Mucosa of descending colon (tissue), 3 donors: Measurements from ENCODE around the gene LUZP1. TPM values are rescaled to one million over a fixed set of nuclear protein-coding genes. Genes with fewer than 3 reads are reported as not detected.

Experiments
- ATAC-seq: fragments of 200-7000 bp; cut with Tn5 transposase; one replicate; pipeline ENCODE4 v1.9.1; 2020; ENCODE audit warnings: mild to moderate bottlenecking, moderate library complexity
- DNase-seq, 3 donors: peaks; one replicate each; pipeline ENCODE4 v3.0.0-alpha.2; 2020
- H3K36me3 ChIP-seq: fragments of 200-600 bp; one replicate; pipeline ENCODE4 v1.8.0; 2021; ENCODE audit warnings: low read depth, mild to moderate bottlenecking
- H3K4me1 ChIP-seq: fragments of 200-600 bp; one replicate; pipeline ENCODE4 v1.8.0; 2021; ENCODE audit warnings: low read depth, mild to moderate bottlenecking
- H3K4me3 ChIP-seq: fragments of 200-600 bp; one replicate; pipeline ENCODE4 v1.8.0; 2021; ENCODE audit warnings: mild to moderate bottlenecking
- H3K9me3 ChIP-seq: fragments of 200-600 bp; one replicate; pipeline ENCODE4 v1.8.0; 2021; ENCODE audit warnings: mild to moderate bottlenecking
- CTCF ChIP-seq: fragments of 200-600 bp; IDR thresholded peaks from one replicate; pipeline ENCODE4 v1.8.0; 2022; ENCODE audit warnings: antibody characterized with exemption, mild to moderate bottlenecking
- intact Hi-C, 2 donors: fragments of 100-400 bp; cut with DNase I in 1 of 2; cut with micrococcal nuclease in 1 of 2; formaldehyde crosslinking; loops; one replicate each; pipeline versions ENCODE4 v1.11.0 to v1.11.1; 2022; cut with DNase I, micrococcal nuclease
- microRNA-seq: library from miRNA; unstranded; fragments of <30 nt; microRNA quantifications from one replicate; pipeline ENCODE4, GENCODE V29; 2019
- total RNA-seq, 3 donors: library from RNA; stranded (reverse); fragmentation: NEBNext Ultra II Directional in 2 of 3; extraction: Animal tissue kit (Norgen Biotek cat#: 25700) in 2 of 3; gene quantifications; one replicate each; pipeline versions ENCODE4 v1.2.1 to v1.2.4, GENCODE V29; 2021 to 2023
- donor health status: DM: no; HTN: no; CAD: no; lungs with moderate emphysema.
- donor health status: DM: no; HTN: no; CAD: no.
- donor health status: DM: no; HTN: yes; CAD: no.

The LUZP1 gene
- total RNA-seq, 3 donors from 2014 or later = 48.4 to 57.7 (median 52.0) TPM

GRCh38 chr1:23039308-23039826 lies 129.3 kb downstream of the LUZP1 start:
- no peaks in the 10 kb centered on the region for H3K36me3 ChIP-seq
- H3K9me3 ChIP-seq = no peaks in the 10 kb centered on the region
- ATAC-seq (no peak), DNase-seq (no peak)
- intact Hi-C loops = no loop called here
- H3K4me1 ChIP-seq = no peaks in the 10 kb centered on the region
- no peak overlapping the region for H3K4me3 ChIP-seq
- TF ChIP-seq CTCF = no peak

GRCh38 chr1:23037081-23037740 lies 131.4 kb downstream of the LUZP1 start:
- Histone ChIP-seq H3K9me3 (no peaks in the 10 kb centered on the region), H3K4me1 (no peaks in the 10 kb centered on the region), H3K4me3 (no peak overlapping the region), H3K36me3 (no peaks in the 10 kb centered on the region)
- no peak for DNase-seq
- intact Hi-C loops = no loop called here
- no peak for TF ChIP-seq CTCF
- ATAC-seq = no peak

GRCh38 chr1:23035823-23036452 lies 132.7 kb downstream of the LUZP1 start:
- intact Hi-C loops = no loop called here
- H3K36me3 ChIP-seq = no peaks in the 10 kb centered on the region
- TF ChIP-seq CTCF = no peak

More at GRCh38 chr1:23035823-23036452, 132.7 kb downstream of the LUZP1 start:
- H3K4me1 ChIP-seq = no peaks in the 10 kb centered on the region
- no peak for DNase-seq
- H3K4me3 ChIP-seq = no peak overlapping the region
- H3K9me3 ChIP-seq = no peaks in the 10 kb centered on the region
- no peak for ATAC-seq

Small RNA genes within 50 kb of the gene (microRNA-seq; reads per million reads assigned to microRNA genes)
- gene MIR3115 = 0.93 reads per million
- gene MIR4419A = not detected

Other genes starting within 250 kb of the LUZP1 start
- gene LACTBL1, start 196.0 kb downstream of the LUZP1 start, total RNA-seq = not detected
- gene TEX46, start 153.0 kb downstream of the LUZP1 start, total RNA-seq = not detected
- 10 to 100 TPM; 37.5 to 61.3 (median 49.3) TPM for gene KDM1A, start 149.4 kb downstream of the LUZP1 start, total RNA-seq
- under 1 TPM in 1 of 3 donors, not detected in 2; 0.47 TPM for gene HTR1D, start 48.6 kb upstream of the LUZP1 start, total RNA-seq
- gene HNRNPR, start 175.4 kb upstream of the LUZP1 start, total RNA-seq = 100 to 1,000 TPM in 1 of 3 donors, 10 to 100 TPM in 2; 84.0 to 108 (median 96.6) TPM
- 10 to 100 TPM; 10.1 to 15.2 (median 11.4) TPM for gene ZNF436, start 201.0 kb upstream of the LUZP1 start, total RNA-seq